Measurements from ENCODE around the gene USP12. TPM values are rescaled to one million over a fixed set of nuclear protein-coding genes. Genes with fewer than 3 reads are reported as not detected.

USP12 gene
- total RNA-seq, 2 experiments from 2014 or later: 35.7 to 40.1 TPM

- Mint-ChIP-seq H3K4me3 (no peak overlapping the region), H3K36me3 (ENCODE audit: low read depth) (no peaks in the 10 kb centered on the region), H3K27me3 (peaks cover 2% of the 10 kb centered on the region), H3K4me1 (ENCODE audit: low read depth) (no peaks in the 10 kb centered on the region), H3K27ac (no peak overlapping the region), H3K9me3 (no peaks in the 10 kb centered on the region)
- TF ChIP-seq CTCF (IDR thresholded peaks at IDR 0.05): no peak
- intact Hi-C loops (cut with micrococcal nuclease): no loop called here
- ATAC-seq (no peak), DNase-seq (no peak)
- ChIA-PET POLR2A (no interaction called here), CTCF (no interaction called here)
Observed at GRCh38 chr13:27186295-27186694, 14.7 kb upstream of the USP12 start.

- H3K4me1 Mint-ChIP-seq (ENCODE audit: low read depth): no peaks in the 10 kb centered on the region
- POLR2A ChIA-PET: no interaction called here
- intact Hi-C loops (cut with micrococcal nuclease): no loop called here
Observed at GRCh38 chr13:27183561-27184147, 12.0 kb upstream of the USP12 start.

GRCh38 chr13:27182844-27183497, 11.4 kb upstream of the USP12 start:
- no peak for DNase-seq
- TF ChIP-seq CTCF (IDR thresholded peaks at IDR 0.05): no peak
- intact Hi-C loops (cut with micrococcal nuclease): no loop called here
- ATAC-seq: no peak
- Mint-ChIP-seq H3K27ac (no peak overlapping the region), H3K27me3 (peaks cover 2% of the 10 kb centered on the region), H3K36me3 (ENCODE audit: low read depth) (no peaks in the 10 kb centered on the region), H3K9me3 (no peaks in the 10 kb centered on the region), H3K4me1 (ENCODE audit: low read depth) (no peaks in the 10 kb centered on the region), H3K4me3 (no peak overlapping the region)
- ChIA-PET CTCF (interaction anchor here (1.4 kb wide), 1 partner anchor 197 kb away, joined by 4 read pairs; no protein-coding TSS in a partner anchor), POLR2A (no interaction called here)

More at GRCh38 chr13:27183561-27184147, 12.0 kb upstream of the USP12 start:
- H3K27ac Mint-ChIP-seq: no peak overlapping the region
- DNase-seq (no peak), ATAC-seq (no peak)
- peaks cover 2% of the 10 kb centered on the region for H3K27me3 Mint-ChIP-seq
- no peak for TF ChIP-seq CTCF (IDR thresholded peaks at IDR 0.05)
- H3K36me3 Mint-ChIP-seq (ENCODE audit: low read depth): no peaks in the 10 kb centered on the region
- H3K4me3 Mint-ChIP-seq: no peak overlapping the region
- CTCF ChIA-PET: interaction anchor here (1.0 to 1.4 kb wide), 2 partner anchors 9 to 198 kb away, joined by 3 to 4 read pairs; no protein-coding TSS in a partner anchor
- H3K9me3 Mint-ChIP-seq: no peaks in the 10 kb centered on the region

GRCh38 chr13:27182054-27182453, 10.4 kb upstream of the USP12 start:
- DNase-seq: no peak
- POLR2A ChIA-PET: no interaction called here
- Mint-ChIP-seq H3K27me3 (peaks cover 2% of the 10 kb centered on the region), H3K36me3 (ENCODE audit: low read depth) (no peaks in the 10 kb centered on the region), H3K4me1 (ENCODE audit: low read depth) (no peaks in the 10 kb centered on the region), H3K27ac (no peak overlapping the region), H3K9me3 (no peaks in the 10 kb centered on the region), H3K4me3 (no peak overlapping the region)
- CTCF ChIA-PET: no interaction called here
- TF ChIP-seq CTCF (IDR thresholded peaks at IDR 0.05): no peak
- intact Hi-C loops (cut with micrococcal nuclease): no loop called here
- ATAC-seq: no peak

GRCh38 chr13:27177852-27178251, 6.2 kb upstream of the USP12 start:
- H3K9me3 Mint-ChIP-seq: no peaks in the 10 kb centered on the region
- no peak for DNase-seq
- H3K4me1 Mint-ChIP-seq (ENCODE audit: low read depth): peaks cover 19% of the 10 kb centered on the region
- ChIA-PET CTCF (no interaction called here), POLR2A (no interaction called here)
- no peaks in the 10 kb centered on the region for H3K27me3 Mint-ChIP-seq
- no peak overlapping the region for H3K27ac Mint-ChIP-seq
- H3K4me3 Mint-ChIP-seq: no peak overlapping the region
- no peak for TF ChIP-seq CTCF (IDR thresholded peaks at IDR 0.05)
- no peaks in the 10 kb centered on the region for H3K36me3 Mint-ChIP-seq (ENCODE audit: low read depth)
- intact Hi-C loops (cut with micrococcal nuclease): no loop called here
- no peak for ATAC-seq
